HG02885 (cell line): Measurements from ENCODE around the gene CLTB.

Source experiments
- ATAC-seq: cut with Tn5 transposase; IDR thresholded peaks from one replicate; pipeline ENCODE4 v1.9.1; 2021; ENCODE audit warnings: mild to moderate bottlenecking; ENCODE audit not compliant: unreplicated experiment, poor library complexity

CLTB gene

GRCh38 chr5:176406436-176407052, 9.8 kb downstream of the CLTB start:
- no peak for ATAC-seq

DNA sequence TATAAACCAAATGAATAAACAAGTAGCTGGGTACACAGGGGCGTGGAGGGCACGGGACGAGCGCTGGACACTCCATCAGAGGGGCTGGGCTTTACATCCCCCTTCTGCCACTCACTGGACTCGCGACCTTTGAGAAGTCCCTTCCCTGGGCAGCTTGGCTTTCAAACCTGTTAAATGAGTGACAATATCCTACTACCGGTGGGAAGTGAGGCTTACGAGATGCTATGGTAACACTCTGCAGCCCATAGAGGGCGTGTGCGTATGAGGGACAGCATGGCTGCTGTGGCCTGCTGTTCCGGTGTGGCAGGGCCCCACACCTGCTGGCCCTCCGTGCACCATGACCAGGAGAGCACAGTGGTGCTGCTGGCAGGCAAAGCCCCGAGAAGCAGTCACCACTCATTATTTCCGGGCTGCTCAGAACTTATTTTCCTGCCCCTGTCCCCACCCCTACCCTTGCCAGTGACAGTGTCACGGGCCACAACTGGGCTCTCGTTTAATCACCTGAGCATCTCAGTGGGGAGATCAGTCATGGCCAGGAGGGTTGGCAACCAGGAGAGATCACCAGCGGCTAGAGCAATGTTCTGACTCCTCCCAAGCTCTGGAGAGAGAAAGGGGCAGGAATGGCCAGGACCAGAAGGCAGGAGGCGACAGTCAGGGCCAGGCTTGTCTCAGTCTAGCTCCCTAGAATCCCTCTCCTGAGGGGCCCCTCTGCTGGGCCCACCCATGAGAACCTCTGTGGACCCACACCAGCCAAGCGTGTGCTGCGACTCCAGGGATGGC, 10.5 kb downstream of the CLTB start:
- no peak for ATAC-seq

DNA sequence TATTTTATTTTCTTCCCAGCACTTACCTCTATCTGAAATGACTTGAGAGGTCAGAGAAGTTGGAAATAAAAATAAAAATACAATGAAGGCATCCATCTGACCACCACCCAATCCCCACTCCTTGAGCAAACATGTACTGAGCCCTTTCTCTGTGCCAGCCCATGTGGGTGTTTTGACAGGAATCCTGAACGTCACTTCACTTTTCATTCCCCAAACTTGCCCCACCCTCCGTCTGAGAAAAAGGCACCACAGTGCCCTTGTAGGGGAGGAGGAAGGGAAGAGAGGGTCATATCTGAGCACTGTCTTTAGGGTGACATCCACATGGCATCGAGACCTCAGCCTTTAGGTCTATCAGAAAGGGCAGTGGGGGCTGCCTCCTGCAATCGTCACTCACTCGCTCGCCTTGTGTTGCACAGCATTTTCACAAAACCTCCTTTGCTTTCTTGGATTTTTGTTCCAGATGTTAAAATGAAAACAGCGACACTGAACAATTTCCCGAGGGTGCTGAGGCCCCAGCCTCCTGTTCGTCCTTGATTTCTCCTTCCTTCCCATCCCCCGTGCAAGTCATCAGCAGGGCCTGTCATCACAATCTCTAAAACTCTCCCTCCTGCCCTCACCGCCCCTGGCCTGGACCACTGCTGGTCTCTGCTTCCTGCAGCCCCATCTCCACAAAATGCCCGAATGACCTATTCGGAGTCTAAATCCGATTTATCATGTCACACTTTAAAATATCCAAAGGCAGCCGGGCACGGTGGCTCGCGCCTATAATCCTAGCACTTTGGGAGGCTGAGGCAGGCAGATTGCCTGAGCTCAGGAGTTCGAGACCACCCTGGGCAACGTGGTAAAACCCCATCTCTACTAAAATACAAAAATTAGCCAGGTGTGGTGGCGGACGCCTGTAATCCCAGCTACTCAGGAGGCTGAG, 14.8 kb downstream of the CLTB start:
- no peak for ATAC-seq

DNA sequence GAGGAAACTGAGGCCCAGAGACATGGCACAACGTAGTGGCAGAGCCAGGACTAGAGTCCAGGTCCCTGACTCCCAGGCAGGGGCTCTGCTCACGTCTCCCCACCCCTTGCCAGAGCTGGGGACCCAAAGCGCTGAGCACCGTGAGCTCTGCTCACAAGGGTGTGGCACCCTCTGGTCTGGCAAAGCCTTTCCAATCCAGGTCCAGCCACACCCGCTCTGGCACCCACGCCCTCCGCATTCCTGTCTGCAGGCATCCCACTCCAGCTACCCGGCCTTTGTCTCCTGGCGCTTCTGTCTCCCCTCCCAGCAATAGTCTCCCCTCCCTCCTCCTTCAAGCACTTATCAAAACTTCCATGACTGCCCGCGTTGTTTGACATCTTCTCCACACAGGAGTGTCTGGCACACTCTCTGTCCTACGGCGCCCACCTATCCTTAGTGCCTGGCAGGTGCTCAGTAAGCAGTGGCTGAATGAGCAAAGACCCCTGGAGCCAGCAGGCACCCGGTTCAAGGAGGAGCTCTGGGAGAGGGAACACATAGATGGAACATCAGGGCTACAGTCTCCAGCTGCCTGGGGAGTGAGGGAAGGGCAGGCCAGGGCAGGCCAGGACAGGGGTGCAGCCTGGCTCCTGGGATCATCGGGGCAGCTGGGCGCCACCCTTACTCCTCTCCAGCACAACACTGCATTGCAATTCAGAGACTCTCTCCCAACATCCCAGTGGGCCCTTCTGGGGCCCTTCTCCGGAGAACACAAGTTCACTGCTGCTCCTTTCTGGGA, 15.8 kb downstream of the CLTB start:
- no peak for ATAC-seq

- ATAC-seq = no peak
Measured at GRCh38 chr5:176397736-176398420, 18.5 kb downstream of the CLTB start.

- ATAC-seq = no peak
Measured at GRCh38 chr5:176396330-176396729, 20.0 kb downstream of the CLTB start.

DNA sequence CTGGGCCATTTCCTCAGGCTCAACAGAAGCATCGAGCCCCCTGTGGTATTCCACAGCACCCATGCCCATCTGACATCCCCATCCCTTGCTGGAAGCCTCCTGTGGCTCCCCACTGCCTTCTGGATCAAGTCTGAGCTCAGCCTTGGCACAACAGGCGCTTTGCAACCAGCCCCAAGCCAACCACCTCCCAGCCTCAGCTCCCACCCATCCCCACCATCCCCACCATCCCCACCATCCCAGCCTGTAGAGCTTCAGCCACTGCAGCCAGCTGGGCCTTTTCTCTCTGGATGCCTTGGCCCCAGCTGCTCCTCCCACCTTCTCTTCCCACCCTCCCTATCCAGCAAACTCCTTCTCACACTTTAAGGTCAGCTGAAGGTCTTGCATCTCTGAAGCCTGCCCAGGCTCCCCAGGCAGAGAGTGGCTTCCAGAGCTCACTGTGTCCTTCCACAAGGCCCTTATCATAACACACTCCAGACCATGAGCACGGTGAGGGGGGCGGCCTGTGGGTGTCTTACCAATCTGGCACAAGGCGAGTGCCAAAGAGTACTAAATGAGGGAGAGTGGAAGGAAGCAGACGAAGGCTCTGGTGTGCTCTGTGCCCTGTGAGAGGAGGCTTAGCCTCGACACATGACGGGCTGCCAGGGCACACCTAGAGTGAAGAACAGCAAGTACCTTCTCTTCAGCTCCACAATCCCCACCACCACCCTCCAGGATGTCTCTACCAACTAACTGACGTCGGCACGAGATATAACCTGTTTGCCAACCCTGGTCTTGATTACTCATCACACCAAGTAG, 21.3 kb downstream of the CLTB start:
- ATAC-seq = no peak

DNA sequence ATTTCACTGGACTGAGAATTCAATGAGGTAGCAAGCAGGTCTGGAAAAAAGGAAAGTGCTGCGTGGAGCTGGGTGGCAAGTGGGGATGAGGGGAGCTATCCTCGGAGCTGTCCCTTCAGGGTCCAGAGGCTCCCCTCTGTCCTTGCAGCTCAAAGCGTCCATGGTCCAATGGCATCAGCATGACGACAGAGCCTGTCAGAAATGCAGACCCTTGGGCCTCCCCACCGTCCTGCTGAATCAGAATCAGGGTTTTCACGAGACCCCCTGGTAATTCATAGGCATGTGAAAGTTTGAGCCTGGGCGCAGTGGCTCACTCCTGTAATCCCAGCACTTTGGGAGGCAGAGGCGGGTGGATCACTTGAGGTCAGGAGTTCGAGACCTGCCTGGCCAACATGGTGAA, 22.2 kb downstream of the CLTB start:
- ATAC-seq = no peak

- ATAC-seq = no peak
Measured at GRCh38 chr5:176392526-176392925, 23.8 kb downstream of the CLTB start.

- no peak for ATAC-seq
Measured at GRCh38 chr5:176391999-176392398, 24.3 kb downstream of the CLTB start.

- ATAC-seq = no peak
Measured at GRCh38 chr5:176391479-176391878, 24.9 kb downstream of the CLTB start.

GRCh38 chr5:176389135-176390123, 26.9 kb downstream of the CLTB start:
- ATAC-seq = peak; percentile 31

- ATAC-seq = peak; percentile 88
Measured at GRCh38 chr5:176388444-176389134, 27.8 kb downstream of the CLTB start, which contains the start of the genes HIGD2A and NOP16. HIGD2A (plus strand) TSS chr5:176388751; CDS start chr5:176388820, 69 bp downstream. NOP16 (minus strand) TSS chr5:176388598; CDS start chr5:176388539, 59 bp downstream.

GRCh38 chr5:176388003-176388443, 28.3 kb downstream of the CLTB start:
- ATAC-seq = no peak

- ATAC-seq = no peak
Measured at GRCh38 chr5:176387384-176387925, 28.9 kb downstream of the CLTB start.

- no peak for ATAC-seq
Measured at GRCh38 chr5:176386491-176386890, 29.8 kb downstream of the CLTB start.

GRCh38 chr5:176384991-176385390, 31.3 kb downstream of the CLTB start:
- ATAC-seq = no peak
